ENCODE data around the gene RASA2. TPM values are rescaled to one million over a fixed set of nuclear protein-coding genes. Genes with fewer than 3 reads are reported as not detected.

RASA2 gene
- total and polyA plus RNA-seq, 9 of the 15 experiments (the other 6 are each of a cell fraction or from before 2014, with no cell fraction given) = 2.0 to 12.8 (median 9.5) TPM

DNA sequence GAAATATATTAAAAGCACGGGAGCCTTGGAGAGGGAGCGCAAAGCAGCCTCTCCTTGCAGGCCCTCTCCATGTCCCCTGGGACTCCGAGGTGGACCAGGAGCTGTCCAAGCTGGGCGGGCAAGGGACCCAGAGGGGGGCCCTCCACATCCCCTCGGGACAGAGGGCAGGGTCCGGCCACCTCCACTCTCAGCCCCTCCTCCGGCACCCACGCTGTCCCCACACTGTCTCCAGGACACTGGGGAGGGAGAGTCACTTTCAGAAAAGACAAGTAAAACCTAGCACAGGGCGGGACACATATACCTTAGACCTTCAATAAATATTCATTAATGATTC, 173.8 kb downstream of the RASA2 start (continued):
- TF ChIP-seq, protein P1, sequence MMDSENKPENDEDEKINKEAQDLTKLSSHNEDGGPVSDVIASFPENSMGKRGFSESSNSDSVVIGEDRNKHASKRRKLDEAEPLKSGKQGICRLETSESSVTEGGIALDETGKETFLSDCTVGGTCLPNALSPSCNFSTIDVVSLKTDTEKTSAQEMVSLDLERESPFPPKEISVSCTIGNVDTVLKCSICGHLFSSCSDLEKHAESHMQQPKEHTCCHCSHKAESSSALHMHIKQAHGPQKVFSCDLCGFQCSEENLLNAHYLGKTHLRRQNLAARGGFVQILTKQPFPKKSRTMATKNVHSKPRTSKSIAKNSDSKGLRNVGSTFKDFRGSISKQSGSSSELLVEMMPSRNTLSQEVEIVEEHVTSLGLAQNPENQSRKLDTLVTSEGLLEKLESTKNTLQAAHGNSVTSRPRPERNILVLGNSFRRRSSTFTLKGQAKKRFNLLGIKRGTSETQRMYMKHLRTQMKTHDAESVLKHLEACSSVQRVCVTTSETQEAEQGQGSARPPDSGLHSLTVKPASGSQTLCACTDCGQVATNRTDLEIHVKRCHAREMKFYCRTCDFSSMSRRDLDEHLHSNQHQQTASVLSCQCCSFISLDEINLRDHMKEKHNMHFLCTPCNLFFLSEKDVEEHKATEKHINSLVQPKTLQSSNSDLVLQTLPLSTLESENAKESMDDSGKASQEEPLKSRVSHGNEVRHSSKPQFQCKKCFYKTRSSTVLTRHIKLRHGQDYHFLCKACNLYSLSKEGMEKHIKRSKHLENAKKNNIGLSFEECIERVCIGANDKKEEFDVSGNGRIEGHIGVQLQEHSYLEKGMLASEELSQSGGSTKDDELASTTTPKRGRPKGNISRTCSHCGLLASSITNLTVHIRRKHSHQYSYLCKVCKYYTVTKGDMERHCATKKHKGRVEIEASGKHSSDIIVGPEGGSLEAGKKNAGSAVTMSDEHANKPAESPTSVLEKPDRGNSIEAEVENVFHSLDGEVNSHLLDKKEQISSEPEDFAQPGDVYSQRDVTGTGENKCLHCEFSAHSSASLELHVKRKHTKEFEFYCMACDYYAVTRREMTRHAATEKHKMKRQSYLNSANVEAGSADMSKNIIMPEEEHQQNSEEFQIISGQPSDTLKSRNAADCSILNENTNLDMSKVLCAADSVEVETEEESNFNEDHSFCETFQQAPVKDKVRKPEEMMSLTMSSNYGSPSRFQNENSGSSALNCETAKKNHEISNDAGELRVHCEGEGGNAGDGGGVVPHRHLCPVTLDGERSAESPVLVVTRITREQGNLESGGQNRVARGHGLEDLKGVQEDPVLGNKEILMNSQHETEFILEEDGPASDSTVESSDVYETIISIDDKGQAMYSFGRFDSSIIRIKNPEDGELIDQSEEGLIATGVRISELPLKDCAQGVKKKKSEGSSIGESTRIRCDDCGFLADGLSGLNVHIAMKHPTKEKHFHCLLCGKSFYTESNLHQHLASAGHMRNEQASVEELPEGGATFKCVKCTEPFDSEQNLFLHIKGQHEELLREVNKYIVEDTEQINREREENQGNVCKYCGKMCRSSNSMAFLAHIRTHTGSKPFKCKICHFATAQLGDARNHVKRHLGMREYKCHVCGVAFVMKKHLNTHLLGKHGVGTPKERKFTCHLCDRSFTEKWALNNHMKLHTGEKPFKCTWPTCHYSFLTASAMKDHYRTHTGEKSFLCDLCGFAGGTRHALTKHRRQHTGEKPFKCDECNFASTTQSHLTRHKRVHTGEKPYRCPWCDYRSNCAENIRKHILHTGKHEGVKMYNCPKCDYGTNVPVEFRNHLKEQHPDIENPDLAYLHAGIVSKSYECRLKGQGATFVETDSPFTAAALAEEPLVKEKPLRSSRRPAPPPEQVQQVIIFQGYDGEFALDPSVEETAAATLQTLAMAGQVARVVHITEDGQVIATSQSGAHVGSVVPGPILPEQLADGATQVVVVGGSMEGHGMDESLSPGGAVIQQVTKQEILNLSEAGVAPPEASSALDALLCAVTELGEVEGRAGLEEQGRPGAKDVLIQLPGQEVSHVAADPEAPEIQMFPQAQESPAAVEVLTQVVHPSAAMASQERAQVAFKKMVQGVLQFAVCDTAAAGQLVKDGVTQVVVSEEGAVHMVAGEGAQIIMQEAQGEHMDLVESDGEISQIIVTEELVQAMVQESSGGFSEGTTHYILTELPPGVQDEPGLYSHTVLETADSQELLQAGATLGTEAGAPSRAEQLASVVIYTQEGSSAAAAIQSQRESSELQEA (IDR thresholded peaks at IDR 0.05; ENCODE audit: low read depth) = no peak
- no peak for TF ChIP-seq CREB1 (IDR thresholded peaks at IDR 0.05)
- no peak for TF ChIP-seq CREB1 (CRISPR knock-in tag; IDR thresholded peaks at IDR 0.05)
- TF ChIP-seq CSDE1 (IDR thresholded peaks at IDR 0.05) = no peak

Data from K562 (cell line).